H9 (cell line): Measurements from ENCODE around the gene TIPARP. TPM values are rescaled to one million over a fixed set of nuclear protein-coding genes. Genes with fewer than 3 reads are reported as not detected.
A peak's percentile ranks its signal among the peaks of the same experiment; 100 is the strongest.

Experiments used
- DNase-seq: peaks from one replicate; pipeline ENCODE4 v3.0.0-alpha.2; 2017
- H2AFZ ChIP-seq: one replicate; pipeline ENCODE4 v1.6.1; 2013; ENCODE audit warnings: mild to moderate bottlenecking, low read length, control low read depth, moderate library complexity
- H2AK5ac ChIP-seq: 2 replicates; pipeline ENCODE4 v1.6.1; 2013; ENCODE audit warnings: low read length, control low read depth, mixed read lengths; ENCODE audit not compliant: insufficient read length
- H2BK120ac ChIP-seq: one replicate; pipeline ENCODE4 v1.6.1; 2013; ENCODE audit warnings: low read depth, mild to moderate bottlenecking, low read length, control low read depth, inconsistent platforms; ENCODE audit not compliant: poor library complexity, severe bottlenecking
- H2BK12ac ChIP-seq: 2 replicates; pipeline ENCODE4 v1.6.1; 2013; ENCODE audit warnings: low read length, control low read depth, mixed read lengths, low read depth; ENCODE audit not compliant: insufficient read length
- H2BK15ac ChIP-seq: 2 replicates; pipeline ENCODE4 v1.6.1; 2013; ENCODE audit warnings: low read depth, low read length, control low read depth
- H2BK20ac ChIP-seq: one replicate; pipeline ENCODE4 v1.6.1; 2013; ENCODE audit warnings: low read depth, mild to moderate bottlenecking, low read length, control low read depth, inconsistent platforms; ENCODE audit not compliant: poor library complexity, severe bottlenecking
- H2BK5ac ChIP-seq: 2 replicates; pipeline ENCODE4 v1.6.1; 2013; ENCODE audit warnings: low read length, control low read depth, mixed read lengths; ENCODE audit not compliant: insufficient read length
- H3K14ac ChIP-seq: 2 replicates; pipeline ENCODE4 v1.6.1; 2013; ENCODE audit warnings: low read length, control low read depth; ENCODE audit not compliant: insufficient read depth
- H3K18ac ChIP-seq: 2 replicates; pipeline ENCODE4 v1.6.1; 2013; ENCODE audit warnings: low read depth, mild to moderate bottlenecking, mixed read lengths, low read length, control low read depth; ENCODE audit not compliant: insufficient read length
- H3K23ac ChIP-seq: 2 replicates; pipeline ENCODE4 v1.6.1; 2013; ENCODE audit warnings: low read length, control low read depth, mixed read lengths, low read depth; ENCODE audit not compliant: insufficient read length
- H3K23me2 ChIP-seq: 2 replicates; pipeline ENCODE4 v1.6.1; 2013; ENCODE audit warnings: low read depth, mild to moderate bottlenecking, mixed read lengths, low read length, control low read depth; ENCODE audit not compliant: insufficient read length, poor library complexity, severe bottlenecking
- H3K27ac ChIP-seq: 2 replicates; pipeline ENCODE4 v1.5.1; 2013; ENCODE audit warnings: low read length, control low read depth, mixed read lengths, low read depth; ENCODE audit not compliant: insufficient read length
- H3K27me3 ChIP-seq: 2 replicates; pipeline ENCODE4 v1.6.1; 2013; ENCODE audit warnings: low read length, control low read depth, inconsistent platforms; ENCODE audit not compliant: insufficient read depth
- H3K4ac ChIP-seq: 2 replicates; pipeline ENCODE4 v1.6.1; 2013; ENCODE audit warnings: low read depth, mild to moderate bottlenecking, control low read depth, inconsistent platforms, low read length, moderate library complexity
- H3K4me1 ChIP-seq: 2 replicates; pipeline ENCODE4 v1.6.1; 2013; ENCODE audit warnings: low read length, control low read depth, inconsistent platforms; ENCODE audit not compliant: insufficient read depth
- H3K4me2 ChIP-seq: 2 replicates; pipeline ENCODE4 v1.6.1; 2013; ENCODE audit warnings: low read length, control low read depth, mixed read lengths; ENCODE audit not compliant: insufficient read length, insufficient read depth
- H3K56ac ChIP-seq: 2 replicates; pipeline ENCODE4 v1.6.1; 2013; ENCODE audit warnings: low read depth, mild to moderate bottlenecking, mixed read lengths, low read length, control low read depth; ENCODE audit not compliant: insufficient read length
- H3K79me1 ChIP-seq: 2 replicates; pipeline ENCODE4 v1.6.1; 2013; ENCODE audit warnings: low read depth, mild to moderate bottlenecking, moderate library complexity, low read length, control low read depth, inconsistent platforms; ENCODE audit not compliant: insufficient read depth, poor library complexity, severe bottlenecking
- H3K79me2 ChIP-seq: 2 replicates; pipeline ENCODE4 v1.6.1; 2013; ENCODE audit warnings: low read length, control low read depth, inconsistent platforms; ENCODE audit not compliant: insufficient read depth
- H3K9ac ChIP-seq: 2 replicates; pipeline ENCODE4 v1.6.1; 2013; ENCODE audit warnings: low read length, control low read depth, mixed read lengths; ENCODE audit not compliant: insufficient read length; ENCODE audit errors: extremely low read depth
- H3K9me3 ChIP-seq: one replicate; pipeline ENCODE4 v1.6.1; 2013; ENCODE audit warnings: low read depth, low read length, inconsistent platforms; ENCODE audit not compliant: control insufficient read depth
- H3T11ph ChIP-seq: one replicate; pipeline ENCODE4 v1.6.1; 2013; ENCODE audit warnings: mild to moderate bottlenecking, low read length, control low read depth, inconsistent platforms
- H4K20me1 ChIP-seq: one replicate; pipeline ENCODE4 v1.6.1; 2013; ENCODE audit not compliant: control insufficient read depth, insufficient read length, insufficient read depth
- H4K5ac ChIP-seq: 2 replicates; pipeline ENCODE4 v1.6.1; 2013; ENCODE audit warnings: low read depth, mild to moderate bottlenecking, mixed read lengths, low read length, control low read depth; ENCODE audit not compliant: insufficient read length
- H4K8ac ChIP-seq: replicated peaks from 2 replicates; pipeline ENCODE4 v1.6.1; 2013; ENCODE audit warnings: low read length, control low read depth, mixed read lengths, low read depth; ENCODE audit not compliant: insufficient read length
- H4K91ac ChIP-seq: 2 replicates; pipeline ENCODE4 v1.6.1; 2013; ENCODE audit warnings: low read depth, mild to moderate bottlenecking, moderate library complexity, mixed read lengths, low read length, control low read depth; ENCODE audit not compliant: insufficient read length
- H3K27ac Mint-ChIP-seq, 3 experiments: 2 replicates in 2 of 3; 3 replicates in 1 of 3; pipeline ENCODE4 v1.8.0; 2020 to 2021; ENCODE audit warnings: mixed read lengths in 3 of 3, mild to moderate bottlenecking in 1 of 3, moderate library complexity in 1 of 3
- H3K27me3 Mint-ChIP-seq: 2 replicates; pipeline ENCODE4 v1.8.0; 2021; ENCODE audit warnings: low read depth, mild to moderate bottlenecking, moderate library complexity, mixed read lengths
- H3K36me3 Mint-ChIP-seq, 3 experiments: 2 replicates in 2 of 3; 3 replicates in 1 of 3; pipeline ENCODE4 v1.8.0; 2020 to 2021; ENCODE audit warnings: low read depth in 3 of 3, mixed read lengths in 3 of 3; ENCODE audit not compliant: insufficient read depth in 1 of 3
- H3K4me1 Mint-ChIP-seq, 2 experiments: 2 replicates each; pipeline ENCODE4 v1.8.0; 2020; ENCODE audit warnings: mixed read lengths in 2 of 2
- H3K4me3 Mint-ChIP-seq, 2 experiments: 2 replicates in 1 of 2; 3 replicates in 1 of 2; pipeline ENCODE4 v1.8.0; 2020 to 2021; ENCODE audit warnings: mild to moderate bottlenecking in 2 of 2, mixed read lengths in 2 of 2, moderate library complexity in 1 of 2
- H3K9me3 Mint-ChIP-seq, 2 experiments: 2 replicates in 1 of 2; 3 replicates in 1 of 2; pipeline ENCODE4 v1.8.0; 2020; ENCODE audit warnings: mild to moderate bottlenecking in 2 of 2, mixed read lengths in 2 of 2, moderate library complexity in 1 of 2
- WGBS: extraction: QIAGEN DNeasy Blood & Tissue Kit; methylation state at CpG from one replicate; pipeline ENCODE4 v1.1.7; 2013; ENCODE audit warnings: missing lambda C conversion rate, low lambda C conversion rate, mixed read lengths; ENCODE audit not compliant: insufficient read length; ENCODE audit errors: extremely low coverage; 5-methylcytosine and 5-hydroxymethylcytosine counted together
- total RNA-seq: library from RNA; stranded (reverse); gene quantifications from 2 replicates; pipeline ENCODE4 v1.2.1, GENCODE V29; 2021
- TF ChIP-seq, protein P1 (sequence below): fragments of 200-600 bp; sonication (generic); conservative IDR thresholded peaks from 3 replicates; pipeline ENCODE4 v1.8.0; 2021; ENCODE audit warnings: antibody characterized with exemption, mild to moderate bottlenecking

The TIPARP gene
- total RNA-seq, 1 experiment from 2014 or later, result 5.9 TPM

DNA sequence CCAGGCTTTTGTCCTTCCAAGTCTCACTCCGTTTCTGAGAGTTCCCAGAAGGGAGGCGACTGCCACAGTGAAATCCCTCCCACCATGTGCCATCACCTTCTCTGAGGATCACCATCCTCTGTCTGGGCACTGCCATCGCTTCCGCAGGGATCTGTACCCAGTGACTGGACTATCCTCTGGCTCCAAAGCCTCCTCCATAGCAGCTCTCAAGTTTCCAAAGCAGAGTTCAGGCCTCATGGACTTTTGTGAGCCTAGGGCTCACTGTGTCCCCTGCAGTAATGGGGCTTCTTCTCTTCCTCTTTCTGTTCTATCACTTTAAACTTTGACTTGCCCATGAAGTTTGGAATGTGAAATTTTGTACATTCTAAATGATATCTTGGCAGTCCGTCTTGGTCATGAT is 63.9 kb downstream of the TIPARP start:
- no peaks in the 10 kb centered on the region for H3K23me2 ChIP-seq
- no peaks in the 10 kb centered on the region for H3K4me1 ChIP-seq
- no peak overlapping the region for H2BK120ac ChIP-seq
- H2BK15ac ChIP-seq, result 0 out of 2 replicates have a peak overlapping the region, but pooled peaks have one; percentile 54
- no peak overlapping the region for H4K5ac ChIP-seq
- H2BK20ac ChIP-seq, result no peak overlapping the region
- peaks cover 3 to 11% of the 10 kb centered on the region in 2 experiments; a peak in 3 of 4 replicates for H3K4me1 Mint-ChIP-seq
- H3K4me2 ChIP-seq, result no peak overlapping the region
- H3K79me2 ChIP-seq, result no peaks in the 10 kb centered on the region
- H3K14ac ChIP-seq, result no peak overlapping the region
- peaks cover 0 to 6% of the 10 kb centered on the region in 2 experiments; a peak in 1 of 5 replicates for H3K9me3 Mint-ChIP-seq
- H3K4ac ChIP-seq, result no peak overlapping the region
- no peak overlapping the region for H4K91ac ChIP-seq
- H2BK12ac ChIP-seq, result no peak overlapping the region
- no peak overlapping the region for H2BK5ac ChIP-seq
- H3K27ac Mint-ChIP-seq, result peak overlapping the region in 1 of 3 experiments; percentile 27; a peak in 1 of 7 replicates
- peaks cover 2% of the 10 kb centered on the region; the same call in 1 of the 2 replicates for H3K27me3 Mint-ChIP-seq
- no peak overlapping the region for H2AK5ac ChIP-seq
- no CpG with 5 or more reads among the region's 5 CpGs for WGBS
- no peak overlapping the region for H3K4me3 Mint-ChIP-seq
- H3K23ac ChIP-seq, result no peak overlapping the region
- H3K18ac ChIP-seq, result no peak overlapping the region
- TF ChIP-seq, protein P1, sequence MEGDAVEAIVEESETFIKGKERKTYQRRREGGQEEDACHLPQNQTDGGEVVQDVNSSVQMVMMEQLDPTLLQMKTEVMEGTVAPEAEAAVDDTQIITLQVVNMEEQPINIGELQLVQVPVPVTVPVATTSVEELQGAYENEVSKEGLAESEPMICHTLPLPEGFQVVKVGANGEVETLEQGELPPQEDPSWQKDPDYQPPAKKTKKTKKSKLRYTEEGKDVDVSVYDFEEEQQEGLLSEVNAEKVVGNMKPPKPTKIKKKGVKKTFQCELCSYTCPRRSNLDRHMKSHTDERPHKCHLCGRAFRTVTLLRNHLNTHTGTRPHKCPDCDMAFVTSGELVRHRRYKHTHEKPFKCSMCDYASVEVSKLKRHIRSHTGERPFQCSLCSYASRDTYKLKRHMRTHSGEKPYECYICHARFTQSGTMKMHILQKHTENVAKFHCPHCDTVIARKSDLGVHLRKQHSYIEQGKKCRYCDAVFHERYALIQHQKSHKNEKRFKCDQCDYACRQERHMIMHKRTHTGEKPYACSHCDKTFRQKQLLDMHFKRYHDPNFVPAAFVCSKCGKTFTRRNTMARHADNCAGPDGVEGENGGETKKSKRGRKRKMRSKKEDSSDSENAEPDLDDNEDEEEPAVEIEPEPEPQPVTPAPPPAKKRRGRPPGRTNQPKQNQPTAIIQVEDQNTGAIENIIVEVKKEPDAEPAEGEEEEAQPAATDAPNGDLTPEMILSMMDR, result no peak
- H3K9me3 ChIP-seq, result no peaks in the 10 kb centered on the region
- H4K8ac ChIP-seq, result no peak overlapping the region
- no peaks in the 10 kb centered on the region for H3K79me1 ChIP-seq
- H2AFZ ChIP-seq, result no peak overlapping the region
- H3K36me3 Mint-ChIP-seq, result peaks cover 0 to 4% (median 0%) of the 10 kb centered on the region in 3 experiments; a peak in 3 of 7 replicates
- no peak overlapping the region for H3K56ac ChIP-seq
- H3T11ph ChIP-seq, result no peak overlapping the region
- H3K9ac ChIP-seq, result no peak overlapping the region
- H4K20me1 ChIP-seq, result no peaks in the 10 kb centered on the region
- H3K27ac ChIP-seq, result no peak overlapping the region
- no peak for DNase-seq
- no peaks in the 10 kb centered on the region for H3K27me3 ChIP-seq
